ENCODE results near the gene PCNA.

- no peak for TF ChIP-seq CTCF (IDR thresholded peaks at IDR 0.05; ENCODE audit: low read length)
- no peak for TF ChIP-seq EZH2 (IDR thresholded peaks at IDR 0.05; ENCODE audit: borderline replicate concordance, low read length)
These were observed 45.5 kb downstream of the PCNA start for GRCh38 chr20:5074232-5074674.

Data from OCI-LY1 (cell line).